ENCODE measurements around the gene KRT78.

KRT78 gene

DNA sequence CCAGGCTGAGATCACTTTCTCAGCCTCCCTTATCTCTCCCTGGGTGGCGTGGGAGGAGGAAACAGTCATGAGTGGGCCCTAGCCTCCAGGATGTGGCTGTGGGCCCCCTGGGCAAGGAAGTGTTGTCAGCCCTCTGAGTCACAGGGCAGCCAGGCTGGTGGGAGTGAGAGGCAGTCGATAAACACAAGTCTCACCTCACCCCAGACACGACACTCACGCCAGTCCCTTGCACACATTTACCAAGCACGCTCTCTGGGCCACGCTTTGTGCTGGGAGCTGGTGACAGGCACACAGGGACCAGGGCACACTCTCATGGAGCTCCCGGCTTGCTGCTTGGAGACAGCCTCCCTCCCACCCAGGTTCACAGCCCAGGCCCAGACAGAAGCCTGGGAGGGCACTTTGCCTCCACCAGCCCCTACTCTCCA is 12.7 kb downstream of the KRT78 start:
- no peaks in the 10 kb centered on the region for H3K36me3 ChIP-seq (ENCODE audit: control insufficient read depth in 1 of 2, insufficient read depth in 2 of 2, low read length in 2 of 2)
- H3K27me3 ChIP-seq (ENCODE audit: low read depth, low read length), result no peaks in the 10 kb centered on the region
- no peak overlapping the region for H3K27ac ChIP-seq (ENCODE audit: low read length)
- H3K9me3 ChIP-seq (ENCODE audit: control insufficient read depth in 1 of 2, low read length in 2 of 2), result no peaks in the 10 kb centered on the region
- no peak overlapping the region for H3K4me3 ChIP-seq (ENCODE audit: low read depth in 1 of 2, low read length in 2 of 2)
- H3K4me1 ChIP-seq (ENCODE audit: control insufficient read depth in 1 of 2, insufficient read depth in 2 of 2, low read length in 2 of 2), result no peaks in the 10 kb centered on the region

DNA sequence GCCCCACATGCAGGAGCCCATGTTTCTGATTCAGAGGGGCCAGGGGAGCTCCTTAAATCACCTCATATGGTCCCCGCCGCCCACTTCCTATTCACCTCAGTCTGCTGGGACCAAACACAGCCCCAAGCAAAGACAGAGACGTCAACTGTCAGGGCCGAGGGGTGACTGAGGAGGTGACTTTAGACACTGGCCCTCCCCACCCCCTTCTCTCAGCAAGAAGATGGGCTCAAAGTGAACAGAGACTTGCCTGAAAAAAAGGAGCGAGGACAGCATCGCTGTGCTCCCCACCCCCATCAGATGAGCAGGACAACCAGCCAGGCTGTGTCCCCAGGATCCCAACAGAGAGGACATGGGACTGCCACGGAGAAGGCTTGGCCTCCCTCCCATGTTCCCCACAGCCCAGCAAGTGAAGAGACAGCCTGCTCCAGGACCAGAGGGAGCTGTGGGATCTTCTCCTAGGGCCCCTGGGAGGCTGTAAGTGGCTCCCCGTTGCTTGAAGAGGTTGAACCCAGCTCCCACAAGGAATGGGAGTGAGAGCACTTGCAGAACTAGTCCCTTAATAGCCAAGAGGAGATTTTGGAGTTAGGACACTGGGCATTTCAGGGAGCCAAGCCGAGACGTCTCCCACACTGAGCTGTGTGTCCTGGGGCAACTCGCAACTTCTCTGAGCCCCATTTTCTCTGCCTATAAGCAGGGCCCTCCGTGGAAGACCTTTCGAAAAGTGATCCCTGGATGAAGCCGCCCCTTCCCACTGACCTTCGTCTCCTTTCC is 13.3 kb downstream of the KRT78 start:
- H3K27ac ChIP-seq (ENCODE audit: low read length), result no peak overlapping the region
- no peaks in the 10 kb centered on the region for H3K9me3 ChIP-seq (ENCODE audit: control insufficient read depth in 1 of 2, low read length in 2 of 2)
- H3K4me1 ChIP-seq (ENCODE audit: control insufficient read depth in 1 of 2, insufficient read depth in 2 of 2, low read length in 2 of 2), result no peaks in the 10 kb centered on the region
- no peak overlapping the region for H3K4me3 ChIP-seq (ENCODE audit: low read depth in 1 of 2, low read length in 2 of 2)
- H3K36me3 ChIP-seq (ENCODE audit: control insufficient read depth in 1 of 2, insufficient read depth in 2 of 2, low read length in 2 of 2), result no peaks in the 10 kb centered on the region
- H3K27me3 ChIP-seq (ENCODE audit: low read depth, low read length), result no peaks in the 10 kb centered on the region

DNA sequence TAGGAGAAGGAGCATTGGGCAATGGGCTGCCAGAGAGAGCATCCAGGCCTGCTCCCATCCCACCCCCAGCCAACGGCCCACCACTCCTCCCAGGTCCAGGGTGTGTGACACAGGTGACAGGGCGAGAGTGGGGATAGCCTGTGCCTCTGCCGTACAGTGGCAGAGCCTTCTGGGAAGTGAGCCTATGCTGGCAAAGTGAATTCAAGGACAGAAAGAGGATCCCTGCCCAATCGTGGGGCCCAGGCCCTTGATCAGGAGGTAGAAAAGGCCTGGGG is 14.1 kb downstream of the KRT78 start:
- no peaks in the 10 kb centered on the region for H3K27me3 ChIP-seq (ENCODE audit: low read depth, low read length)
- H3K4me1 ChIP-seq (ENCODE audit: control insufficient read depth in 1 of 2, insufficient read depth in 2 of 2, low read length in 2 of 2), result no peaks in the 10 kb centered on the region
- H3K36me3 ChIP-seq (ENCODE audit: control insufficient read depth in 1 of 2, insufficient read depth in 2 of 2, low read length in 2 of 2), result no peaks in the 10 kb centered on the region
- H3K9me3 ChIP-seq (ENCODE audit: control insufficient read depth in 1 of 2, low read length in 2 of 2), result no peaks in the 10 kb centered on the region
- H3K4me3 ChIP-seq (ENCODE audit: low read depth in 1 of 2, low read length in 2 of 2), result no peak overlapping the region
- no peak overlapping the region for H3K27ac ChIP-seq (ENCODE audit: low read length)

DNA sequence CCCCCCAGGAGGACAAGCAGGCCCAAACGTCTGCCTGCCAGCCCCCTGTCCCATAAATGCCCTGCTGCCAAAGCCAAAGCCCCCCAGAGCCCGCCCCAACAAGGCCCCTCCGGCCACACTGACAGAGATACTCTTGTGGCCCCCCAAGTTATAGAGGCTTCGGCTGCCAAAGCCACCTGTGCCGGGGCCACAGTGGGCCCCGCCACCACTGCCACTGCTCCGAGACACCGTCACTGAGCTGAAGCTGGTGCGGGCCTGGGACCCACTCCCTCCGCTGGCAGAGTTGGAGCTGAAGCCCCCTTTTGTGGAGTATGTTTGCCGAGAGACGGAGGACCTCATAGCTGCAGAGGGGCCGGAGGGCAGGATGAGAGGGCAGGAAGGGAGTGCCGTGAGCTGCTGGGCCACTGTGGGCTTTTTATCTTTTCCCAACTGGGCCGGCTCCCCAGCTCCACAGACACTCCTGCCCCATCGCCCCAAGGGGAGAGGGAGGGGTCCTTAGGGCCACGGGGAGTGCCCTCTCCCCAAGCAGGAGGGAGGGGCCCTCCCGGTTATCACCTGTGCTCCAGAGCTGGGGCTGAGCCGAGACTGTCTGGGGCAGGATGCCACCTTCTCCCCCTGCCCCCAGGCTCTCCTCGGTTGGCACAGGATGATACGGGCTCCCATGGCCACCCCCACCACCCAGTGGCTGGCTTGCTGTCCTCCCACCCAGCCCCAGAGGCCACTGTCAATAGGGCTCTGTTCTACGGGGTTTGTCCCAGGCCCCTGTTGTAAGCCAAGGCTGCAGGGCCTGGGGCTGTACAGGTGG is 14.7 kb downstream of the KRT78 start, which contains the start of gene KRT79:
TSS of gene KRT79 (minus strand) at position 390 of the 805 bp plus-strand sequence. CDS start at position 339, 51 bp downstream.
- Histone ChIP-seq H3K27me3 (ENCODE audit: low read depth, low read length) (no peaks in the 10 kb centered on the region), H3K9me3 (ENCODE audit: control insufficient read depth in 1 of 2, low read length in 2 of 2) (no peaks in the 10 kb centered on the region), H3K4me3 (ENCODE audit: low read depth in 1 of 2, low read length in 2 of 2) (no peak within 1 kb of the TSS), H3K27ac (ENCODE audit: low read length) (no peak within 1 kb of the TSS), H3K36me3 (ENCODE audit: control insufficient read depth in 1 of 2, insufficient read depth in 2 of 2, low read length in 2 of 2) (no peaks in the 10 kb centered on the region), H3K4me1 (ENCODE audit: control insufficient read depth in 1 of 2, insufficient read depth in 2 of 2, low read length in 2 of 2) (no peaks in the 10 kb centered on the region)

DNA sequence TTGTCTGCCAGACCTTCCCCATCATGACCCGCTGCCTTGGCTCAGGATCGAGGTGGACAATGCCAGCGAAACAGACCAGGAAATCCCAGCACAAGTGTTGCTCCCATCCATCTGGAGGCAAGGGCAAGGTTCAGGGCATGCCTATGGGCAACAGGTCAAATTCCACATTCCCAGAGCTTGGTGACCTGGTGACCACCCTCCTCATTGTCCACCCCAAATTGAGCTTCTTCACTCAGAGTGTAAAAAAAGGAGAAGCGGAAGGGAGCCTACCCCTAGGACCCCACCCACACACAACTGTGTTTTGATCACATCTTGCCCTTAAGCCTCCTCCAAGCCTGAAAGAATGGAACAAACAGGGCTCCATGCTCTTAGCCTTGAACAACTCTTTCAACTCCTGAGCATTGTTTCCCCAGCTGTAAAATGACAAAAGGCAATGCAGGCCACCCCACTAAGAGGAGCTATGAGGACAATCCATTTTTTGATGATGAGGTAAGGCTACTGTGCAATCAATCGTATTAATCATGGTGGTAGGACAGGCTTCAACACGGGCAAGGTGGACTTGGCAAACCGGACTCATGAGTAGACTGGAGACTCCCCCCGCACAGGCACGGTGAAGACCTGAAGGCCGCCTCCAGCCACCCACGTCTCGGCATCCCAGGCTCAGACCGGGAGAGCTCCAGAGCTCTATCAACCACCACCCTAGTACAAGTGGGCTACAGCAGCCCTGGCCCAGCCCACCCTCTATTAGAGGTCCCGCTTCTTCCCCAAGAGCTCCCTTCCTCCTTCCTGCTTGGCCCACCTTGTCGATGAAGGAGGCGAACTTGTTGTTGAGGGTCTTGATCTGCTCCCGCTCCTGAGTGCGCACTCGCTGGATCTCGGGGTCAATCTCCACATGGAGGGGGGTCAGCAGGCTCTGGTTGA is 15.5 kb downstream of the KRT78 start:
- H3K9me3 ChIP-seq (ENCODE audit: control insufficient read depth in 1 of 2, low read length in 2 of 2), result no peaks in the 10 kb centered on the region
- H3K27me3 ChIP-seq (ENCODE audit: low read depth, low read length), result no peaks in the 10 kb centered on the region
- H3K4me3 ChIP-seq (ENCODE audit: low read depth in 1 of 2, low read length in 2 of 2), result no peak overlapping the region
- no peaks in the 10 kb centered on the region for H3K4me1 ChIP-seq (ENCODE audit: control insufficient read depth in 1 of 2, insufficient read depth in 2 of 2, low read length in 2 of 2)
- no peak overlapping the region for H3K27ac ChIP-seq (ENCODE audit: low read length)
- H3K36me3 ChIP-seq (ENCODE audit: control insufficient read depth in 1 of 2, insufficient read depth in 2 of 2, low read length in 2 of 2), result no peaks in the 10 kb centered on the region

DNA sequence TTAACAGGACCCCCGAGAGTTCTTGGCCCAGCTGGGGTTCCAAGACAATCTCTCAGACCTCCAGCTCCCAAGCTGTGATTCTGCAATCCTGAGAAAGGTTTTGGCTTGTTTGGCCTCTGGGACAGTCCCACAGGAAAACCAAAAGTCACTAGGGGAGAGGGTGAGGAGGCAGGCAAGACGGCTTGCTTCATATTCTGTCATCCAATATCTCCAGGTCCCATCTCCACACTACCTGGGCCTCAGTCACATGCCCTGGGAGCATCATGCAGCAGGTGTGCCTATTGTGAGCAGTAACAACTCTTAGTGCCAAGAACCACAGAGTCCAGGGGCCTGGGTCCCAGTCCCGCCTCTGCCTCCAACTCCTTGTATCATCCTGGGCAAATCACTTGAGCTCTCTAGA is 16.3 kb downstream of the KRT78 start:
- H3K27ac ChIP-seq (ENCODE audit: low read length), result no peak overlapping the region
- H3K27me3 ChIP-seq (ENCODE audit: low read depth, low read length), result no peaks in the 10 kb centered on the region
- H3K36me3 ChIP-seq (ENCODE audit: control insufficient read depth in 1 of 2, insufficient read depth in 2 of 2, low read length in 2 of 2), result no peaks in the 10 kb centered on the region
- H3K4me1 ChIP-seq (ENCODE audit: control insufficient read depth in 1 of 2, insufficient read depth in 2 of 2, low read length in 2 of 2), result no peaks in the 10 kb centered on the region
- H3K4me3 ChIP-seq (ENCODE audit: low read depth in 1 of 2, low read length in 2 of 2), result no peak overlapping the region
- no peaks in the 10 kb centered on the region for H3K9me3 ChIP-seq (ENCODE audit: control insufficient read depth in 1 of 2, low read length in 2 of 2)

DNA sequence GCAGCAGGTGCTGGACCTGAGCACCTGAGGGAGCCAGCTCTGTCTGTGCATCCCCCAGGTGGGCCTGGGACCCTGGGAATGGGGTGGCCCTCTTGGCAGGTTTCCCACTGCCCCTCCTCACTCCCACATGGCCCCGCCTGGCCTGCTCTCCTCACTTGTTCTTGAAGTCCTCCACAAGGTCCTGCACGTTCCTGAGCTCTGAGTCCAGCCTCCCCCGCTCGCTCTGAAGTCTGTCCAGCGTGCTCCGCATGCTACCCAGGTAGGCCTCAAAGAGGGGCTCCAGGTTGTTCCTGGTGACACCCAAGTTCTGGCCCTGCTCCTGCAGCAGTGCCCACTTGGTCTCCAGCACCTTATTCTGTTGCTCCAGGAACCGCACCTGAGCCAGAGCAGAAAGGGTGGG is 17.5 kb downstream of the KRT78 start:
- H3K4me3 ChIP-seq (ENCODE audit: low read depth in 1 of 2, low read length in 2 of 2), result no peak overlapping the region
- H3K9me3 ChIP-seq (ENCODE audit: control insufficient read depth in 1 of 2, low read length in 2 of 2), result no peaks in the 10 kb centered on the region
- no peak overlapping the region for H3K27ac ChIP-seq (ENCODE audit: low read length)
- no peaks in the 10 kb centered on the region for H3K36me3 ChIP-seq (ENCODE audit: control insufficient read depth in 1 of 2, insufficient read depth in 2 of 2, low read length in 2 of 2)
- H3K4me1 ChIP-seq (ENCODE audit: control insufficient read depth in 1 of 2, insufficient read depth in 2 of 2, low read length in 2 of 2), result no peaks in the 10 kb centered on the region
- no peaks in the 10 kb centered on the region for H3K27me3 ChIP-seq (ENCODE audit: low read depth, low read length)

DNA sequence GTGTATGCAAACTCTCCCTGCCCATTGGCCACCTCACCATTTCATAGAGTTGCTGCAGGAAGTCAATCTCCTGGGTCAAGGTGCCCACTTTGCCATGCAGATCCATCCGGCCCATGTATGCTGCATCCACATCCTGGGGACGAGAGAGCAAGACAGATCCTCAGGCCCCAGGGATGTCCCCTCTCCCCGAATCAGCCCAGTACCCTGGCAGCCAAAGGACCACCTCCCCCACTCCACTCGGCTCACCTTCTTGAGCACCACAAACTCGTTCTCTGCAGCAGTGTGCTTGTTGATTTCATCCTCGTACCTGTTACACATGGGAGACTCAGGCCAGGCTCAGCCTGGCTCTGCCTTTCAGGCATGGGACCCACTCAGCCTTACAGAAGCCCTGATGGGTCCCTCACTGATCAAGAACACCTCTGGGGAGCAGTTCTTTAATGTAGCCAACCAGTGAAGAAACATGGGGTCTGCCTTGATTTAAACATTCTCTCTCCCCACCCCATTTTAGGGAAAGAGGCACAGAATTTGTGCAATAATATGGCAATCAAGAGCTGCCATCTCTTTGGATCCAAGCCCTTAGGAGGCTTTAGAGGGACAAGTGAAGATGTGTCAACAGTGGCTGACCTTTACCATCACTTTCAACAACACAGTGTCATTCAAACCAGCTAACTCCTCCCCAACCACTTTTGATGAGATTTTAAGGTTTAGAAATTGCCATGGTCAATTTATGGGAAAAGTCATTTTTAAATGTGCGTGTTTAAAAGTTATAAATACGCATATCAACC is 18.6 kb downstream of the KRT78 start:
- H3K27me3 ChIP-seq (ENCODE audit: low read depth, low read length), result no peaks in the 10 kb centered on the region
- no peak overlapping the region for H3K4me3 ChIP-seq (ENCODE audit: low read depth in 1 of 2, low read length in 2 of 2)
- no peaks in the 10 kb centered on the region for H3K9me3 ChIP-seq (ENCODE audit: control insufficient read depth in 1 of 2, low read length in 2 of 2)
- H3K27ac ChIP-seq (ENCODE audit: low read length), result no peak overlapping the region
- H3K4me1 ChIP-seq (ENCODE audit: control insufficient read depth in 1 of 2, insufficient read depth in 2 of 2, low read length in 2 of 2), result no peaks in the 10 kb centered on the region
- H3K36me3 ChIP-seq (ENCODE audit: control insufficient read depth in 1 of 2, insufficient read depth in 2 of 2, low read length in 2 of 2), result no peaks in the 10 kb centered on the region

DNA sequence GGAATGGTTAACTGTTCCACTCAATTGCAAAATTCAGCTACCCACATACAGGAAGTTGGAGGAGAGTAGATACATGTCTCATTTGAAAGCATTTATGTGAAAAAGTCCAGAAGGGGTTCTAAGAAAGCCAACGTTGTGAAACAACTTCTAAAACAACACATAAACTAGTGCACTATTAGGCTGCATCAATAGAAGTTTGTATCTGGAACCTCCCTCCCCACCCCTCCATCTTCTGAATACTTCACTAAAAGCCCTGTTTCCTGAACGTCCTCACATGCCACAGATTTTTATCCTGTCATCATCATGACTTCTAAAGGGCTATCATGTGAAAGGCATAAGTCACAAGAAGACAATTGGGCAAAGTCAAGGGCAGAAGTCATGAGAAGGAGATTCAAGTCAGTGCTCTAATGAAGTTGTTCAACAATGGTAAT is 20.2 kb downstream of the KRT78 start:
- Histone ChIP-seq H3K36me3 (ENCODE audit: control insufficient read depth in 1 of 2, insufficient read depth in 2 of 2, low read length in 2 of 2) (no peaks in the 10 kb centered on the region), H3K9me3 (ENCODE audit: control insufficient read depth in 1 of 2, low read length in 2 of 2) (no peaks in the 10 kb centered on the region), H3K27me3 (ENCODE audit: low read depth, low read length) (no peaks in the 10 kb centered on the region), H3K27ac (ENCODE audit: low read length) (no peak overlapping the region), H3K4me1 (ENCODE audit: control insufficient read depth in 1 of 2, insufficient read depth in 2 of 2, low read length in 2 of 2) (no peaks in the 10 kb centered on the region), H3K4me3 (ENCODE audit: low read depth in 1 of 2, low read length in 2 of 2) (no peak overlapping the region)

DNA sequence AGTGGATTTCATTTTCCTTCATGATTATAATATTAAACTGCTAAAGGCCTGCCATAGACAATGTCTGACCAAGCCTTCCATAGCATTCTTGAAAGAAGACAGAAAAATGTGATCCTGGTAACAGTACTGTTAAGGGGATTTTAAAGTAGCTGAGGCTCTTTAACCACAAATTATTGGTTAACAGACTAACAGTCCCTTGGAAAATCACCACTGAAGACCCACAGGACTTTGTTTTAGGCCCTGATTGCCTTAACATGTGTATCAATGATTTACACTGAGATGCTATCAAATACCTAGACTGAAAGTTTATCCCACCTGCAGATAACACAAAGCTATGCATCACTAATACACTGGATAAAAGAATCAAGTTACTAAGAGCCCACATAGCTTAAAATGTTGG is 20.6 kb downstream of the KRT78 start:
- Histone ChIP-seq H3K27ac (ENCODE audit: low read length) (no peak overlapping the region), H3K27me3 (ENCODE audit: low read depth, low read length) (no peaks in the 10 kb centered on the region), H3K9me3 (ENCODE audit: control insufficient read depth in 1 of 2, low read length in 2 of 2) (no peaks in the 10 kb centered on the region), H3K4me3 (ENCODE audit: low read depth in 1 of 2, low read length in 2 of 2) (no peak overlapping the region), H3K36me3 (ENCODE audit: control insufficient read depth in 1 of 2, insufficient read depth in 2 of 2, low read length in 2 of 2) (no peaks in the 10 kb centered on the region), H3K4me1 (ENCODE audit: control insufficient read depth in 1 of 2, insufficient read depth in 2 of 2, low read length in 2 of 2) (no peaks in the 10 kb centered on the region)

Data from muscle layer of duodenum (tissue), 2 donors.